WERI-Rb-1 (cell line): ENCODE measurements around the gene FKBP4.

Source experiments
- DNase-seq: peaks from one replicate; pipeline ENCODE4 v3.0.0-alpha.2; 2020
- H3K27ac ChIP-seq: fragments of 250-450 bp; sonication (Bioruptor Pico); 2 replicates; pipeline ENCODE4 v1.5.1; 2020; ENCODE audit warnings: mild to moderate bottlenecking, moderate library complexity
- H3K27me3 ChIP-seq: fragments of 250-450 bp; sonication (Bioruptor Pico); 2 replicates; pipeline ENCODE4 v1.5.1; 2021; ENCODE audit warnings: mild to moderate bottlenecking, low read depth, moderate library complexity; ENCODE audit not compliant: insufficient read depth, severe bottlenecking
- H3K36me3 ChIP-seq: fragments of 250-450 bp; sonication (Bioruptor Pico); 2 replicates; pipeline ENCODE4 v1.5.1; 2020; ENCODE audit warnings: mild to moderate bottlenecking, moderate library complexity
- H3K4me3 ChIP-seq: 2 replicates; pipeline ENCODE4 v1.5.1; 2011; ENCODE audit warnings: low read depth, mild to moderate bottlenecking, control low read depth, low read length
- H3K9me3 ChIP-seq: fragments of 250-450 bp; sonication (Bioruptor Pico); 2 replicates; pipeline ENCODE4 v1.5.1; 2021; ENCODE audit warnings: mild to moderate bottlenecking, moderate library complexity; ENCODE audit not compliant: severe bottlenecking
- TF ChIP-seq, protein P1 (sequence below): IDR thresholded peaks from 2 replicates; pipeline ENCODE4 v1.5.1; 2011; ENCODE audit warnings: low read depth, mild to moderate bottlenecking, control low read depth, inconsistent platforms, low read length

FKBP4 gene

DNA sequence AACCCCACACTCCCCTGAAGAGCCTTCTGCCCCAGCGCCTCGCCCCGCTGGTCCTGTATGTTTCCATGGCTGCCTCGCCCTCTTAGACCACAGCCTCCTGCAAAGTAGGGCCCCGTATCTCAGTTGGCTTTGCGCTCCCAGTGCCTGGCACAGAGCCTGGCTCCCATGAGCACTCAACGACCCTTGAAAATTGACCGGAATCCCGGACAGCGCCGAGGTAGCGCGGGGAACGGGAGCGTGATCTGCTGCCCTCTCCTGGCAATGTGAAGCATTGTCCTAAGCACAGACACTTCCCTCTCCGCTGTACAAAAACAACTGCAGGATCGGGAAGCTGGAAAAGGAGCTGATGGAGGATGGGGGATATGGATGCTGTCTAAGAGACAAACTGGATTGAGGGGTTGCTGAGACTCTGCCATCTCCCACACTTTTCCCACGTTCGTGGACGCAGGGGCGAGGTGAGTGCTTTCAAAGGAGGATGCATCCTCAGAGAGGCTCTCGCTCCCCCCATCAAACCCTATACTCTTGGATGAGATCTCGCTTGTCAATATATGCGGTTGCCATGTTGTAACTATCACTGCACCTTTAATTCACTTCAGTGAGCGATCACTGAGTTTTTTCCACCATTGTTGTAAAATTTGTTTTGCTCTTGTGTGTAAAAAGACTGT is 10.7 kb upstream of the FKBP4 start:
- H3K4me3 ChIP-seq: no peak overlapping the region
- H3K9me3 ChIP-seq: no peaks in the 10 kb centered on the region
- TF ChIP-seq, protein P1, sequence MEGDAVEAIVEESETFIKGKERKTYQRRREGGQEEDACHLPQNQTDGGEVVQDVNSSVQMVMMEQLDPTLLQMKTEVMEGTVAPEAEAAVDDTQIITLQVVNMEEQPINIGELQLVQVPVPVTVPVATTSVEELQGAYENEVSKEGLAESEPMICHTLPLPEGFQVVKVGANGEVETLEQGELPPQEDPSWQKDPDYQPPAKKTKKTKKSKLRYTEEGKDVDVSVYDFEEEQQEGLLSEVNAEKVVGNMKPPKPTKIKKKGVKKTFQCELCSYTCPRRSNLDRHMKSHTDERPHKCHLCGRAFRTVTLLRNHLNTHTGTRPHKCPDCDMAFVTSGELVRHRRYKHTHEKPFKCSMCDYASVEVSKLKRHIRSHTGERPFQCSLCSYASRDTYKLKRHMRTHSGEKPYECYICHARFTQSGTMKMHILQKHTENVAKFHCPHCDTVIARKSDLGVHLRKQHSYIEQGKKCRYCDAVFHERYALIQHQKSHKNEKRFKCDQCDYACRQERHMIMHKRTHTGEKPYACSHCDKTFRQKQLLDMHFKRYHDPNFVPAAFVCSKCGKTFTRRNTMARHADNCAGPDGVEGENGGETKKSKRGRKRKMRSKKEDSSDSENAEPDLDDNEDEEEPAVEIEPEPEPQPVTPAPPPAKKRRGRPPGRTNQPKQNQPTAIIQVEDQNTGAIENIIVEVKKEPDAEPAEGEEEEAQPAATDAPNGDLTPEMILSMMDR: peak; percentile 94
- peak; percentile 65 for DNase-seq
- H3K36me3 ChIP-seq: no peaks in the 10 kb centered on the region
- H3K27ac ChIP-seq: no peak overlapping the region
- no peaks in the 10 kb centered on the region for H3K27me3 ChIP-seq

DNA sequence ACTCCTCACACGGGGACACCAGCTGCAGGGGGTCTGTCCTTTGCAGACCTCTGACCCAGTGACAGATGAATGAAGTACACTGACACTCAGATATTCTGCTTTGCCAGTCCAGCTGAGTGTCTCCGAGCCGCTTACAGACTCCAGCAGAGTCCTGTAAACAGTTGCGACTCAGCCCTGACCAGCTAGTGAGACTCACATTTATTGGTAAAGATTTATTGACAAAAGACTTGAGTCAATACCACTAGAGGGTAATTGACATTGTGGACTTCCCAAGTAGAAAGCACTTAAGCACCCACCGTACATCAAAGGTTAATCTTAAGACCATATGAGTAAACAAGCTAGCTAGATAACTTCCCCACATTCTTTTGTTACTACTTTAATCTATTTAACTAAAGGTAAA is 9.8 kb upstream of the FKBP4 start:
- no peaks in the 10 kb centered on the region for H3K9me3 ChIP-seq
- H3K27ac ChIP-seq: no peak overlapping the region
- TF ChIP-seq, protein P1: no peak
- H3K4me3 ChIP-seq: no peak overlapping the region
- H3K27me3 ChIP-seq: no peaks in the 10 kb centered on the region
- no peaks in the 10 kb centered on the region for H3K36me3 ChIP-seq
- DNase-seq: no peak

DNA sequence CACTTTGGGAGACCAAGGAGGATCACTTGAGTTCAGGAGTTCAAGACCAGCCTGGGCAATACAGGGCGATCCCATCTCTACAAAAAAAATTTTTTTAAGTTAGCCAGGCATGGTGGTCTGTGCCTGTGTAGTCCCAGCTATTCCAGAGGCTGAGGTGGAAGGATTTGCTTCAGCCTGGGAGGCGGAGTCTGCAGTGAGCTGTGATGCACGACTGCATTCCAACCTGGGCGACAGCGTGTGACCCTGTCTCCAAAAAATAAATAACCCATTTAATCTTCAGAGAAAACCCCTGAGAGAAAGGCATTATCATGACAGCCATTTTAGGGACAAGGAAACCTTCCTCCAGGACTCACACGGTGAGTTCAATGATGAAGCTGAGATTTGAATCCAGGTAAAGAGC is 3.7 kb upstream of the FKBP4 start:
- DNase-seq: no peak
- TF ChIP-seq, protein P1: no peak
- no peak overlapping the region for H3K27ac ChIP-seq

DNA sequence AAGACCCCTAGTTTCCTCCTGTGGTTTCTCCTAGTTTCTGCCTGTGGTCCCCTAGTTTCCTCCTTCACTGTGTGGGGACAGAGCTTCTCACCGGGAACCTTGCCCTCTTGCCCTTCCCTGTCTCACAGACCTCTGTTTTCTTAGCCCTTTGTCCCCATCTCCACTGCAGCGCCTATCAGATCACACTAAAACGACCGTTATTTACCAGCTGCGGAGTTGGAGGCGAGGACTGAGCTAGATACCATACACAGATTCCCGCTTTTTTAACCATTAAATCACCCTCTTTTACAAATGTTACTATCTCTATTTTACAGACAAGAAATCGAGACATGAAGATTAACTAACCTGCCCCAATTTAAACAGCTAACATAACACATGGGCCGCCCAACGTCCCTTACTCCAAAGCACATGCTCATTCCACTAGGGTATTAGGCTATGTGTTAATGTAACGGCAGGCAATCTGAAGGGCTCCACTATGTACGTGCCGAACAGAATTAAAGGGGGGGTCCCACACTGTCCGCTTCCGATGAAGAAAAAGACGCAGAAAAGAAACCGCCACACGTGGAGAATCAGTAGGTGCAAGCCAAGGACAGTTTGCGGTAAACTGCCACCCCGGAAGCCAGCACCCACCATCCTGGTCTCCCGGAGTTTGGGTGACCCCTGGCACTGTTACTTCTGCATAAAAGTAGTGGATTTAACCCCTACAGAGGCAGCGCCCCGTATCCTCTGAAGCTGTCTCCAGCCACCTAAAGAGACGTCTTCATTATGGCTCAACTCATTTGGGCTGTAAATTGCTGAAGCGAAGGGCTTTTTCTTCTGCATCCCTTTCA is 1.9 kb upstream of the FKBP4 start:
- TF ChIP-seq, protein P1: no peak
- no peak for DNase-seq
- Histone ChIP-seq H3K4me3 (no peak overlapping the region), H3K36me3 (peaks cover 20% of the 10 kb centered on the region), H3K27ac (no peak overlapping the region), H3K9me3 (no peaks in the 10 kb centered on the region), H3K27me3 (no peaks in the 10 kb centered on the region)

More for the DNA sequence above, 3.7 kb upstream of the FKBP4 start:
- Histone ChIP-seq H3K36me3 (peaks cover 2% of the 10 kb centered on the region), H3K4me3 (no peak overlapping the region), H3K27me3 (no peaks in the 10 kb centered on the region), H3K9me3 (no peaks in the 10 kb centered on the region)

DNA sequence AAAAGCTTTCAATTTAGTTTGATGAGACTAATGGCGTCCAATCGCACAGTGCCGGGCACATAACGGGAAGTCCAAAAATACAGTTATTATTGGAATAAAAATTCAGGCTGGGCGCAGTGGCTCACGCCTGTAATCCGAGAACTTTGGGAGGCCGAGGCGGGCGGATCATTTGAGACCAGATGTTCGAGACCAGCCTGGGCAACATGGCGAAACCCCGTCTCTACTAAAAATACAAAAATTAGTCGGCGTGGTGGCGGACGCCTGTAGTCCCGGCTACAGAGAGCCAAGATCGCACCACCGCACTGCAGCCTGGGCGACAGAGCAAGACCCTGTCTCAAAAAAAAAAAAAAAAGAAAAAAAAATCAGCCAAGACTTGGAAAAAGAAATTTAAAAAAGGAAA is 1.2 kb upstream of the FKBP4 start:
- no peak for DNase-seq
- TF ChIP-seq, protein P1: no peak
- H3K36me3 ChIP-seq: peaks cover 27% of the 10 kb centered on the region
- H3K27me3 ChIP-seq: no peaks in the 10 kb centered on the region
- no peak overlapping the region for H3K27ac ChIP-seq
- H3K9me3 ChIP-seq: no peaks in the 10 kb centered on the region
- H3K4me3 ChIP-seq: no peak overlapping the region
